Liver (tissue), 9 donors: Measurements from ENCODE around the gene INPP4A. TPM values are rescaled to one million over a fixed set of nuclear protein-coding genes. Genes with fewer than 3 reads are reported as not detected.

Experiments used
- DNase-seq: peaks from one replicate; pipeline ENCODE4 v3.0.0-alpha.2; 2017; ENCODE audit warnings: low spot score
- H3K27ac ChIP-seq, 2 donors: one replicate each; pipeline ENCODE4 v1.7.0; 2013; ENCODE audit warnings: inconsistent platforms in 2 of 2, low read length in 2 of 2, control low read depth in 1 of 2, low read depth in 1 of 2, mild to moderate bottlenecking in 1 of 2
- H3K27me3 ChIP-seq, 4 donors: one replicate each; pipeline versions ENCODE4 v1.6.1 to v1.7.0; 2013; ENCODE audit warnings: low read length in 3 of 4, inconsistent platforms in 1 of 4, mild to moderate bottlenecking in 1 of 4, moderate library complexity in 1 of 4; ENCODE audit not compliant: control insufficient read depth in 4 of 4, insufficient read depth in 4 of 4
- H3K36me3 ChIP-seq, 4 donors: one replicate each; pipeline versions ENCODE4 v1.6.1 to v1.7.0; 2013; ENCODE audit warnings: low read length in 3 of 4, mild to moderate bottlenecking in 3 of 4, low read depth in 1 of 4, moderate library complexity in 1 of 4; ENCODE audit not compliant: control insufficient read depth in 4 of 4, insufficient read depth in 3 of 4
- H3K4me1 ChIP-seq, 4 donors: one replicate each; pipeline versions ENCODE4 v1.6.1 to v1.7.0; 2013; ENCODE audit warnings: low read length in 3 of 4, mild to moderate bottlenecking in 3 of 4, moderate library complexity in 1 of 4; ENCODE audit not compliant: control insufficient read depth in 4 of 4, insufficient read depth in 4 of 4
- H3K4me3 ChIP-seq, 3 donors: one replicate each; pipeline versions ENCODE4 v1.6.1 to v1.7.0; 2013; ENCODE audit warnings: low read length in 3 of 3, control low read depth in 1 of 3, low read depth in 1 of 3, mild to moderate bottlenecking in 1 of 3
- H3K9ac ChIP-seq, 2 donors: one replicate each; pipeline ENCODE4 v1.7.0; 2013; ENCODE audit warnings: low read length in 2 of 2, mild to moderate bottlenecking in 2 of 2, moderate library complexity in 2 of 2, control low read depth in 1 of 2, low read depth in 1 of 2
- H3K9me3 ChIP-seq, 4 donors: one replicate each; pipeline versions ENCODE4 v1.6.1 to v1.7.0; 2013; ENCODE audit warnings: low read length in 3 of 4; ENCODE audit not compliant: control insufficient read depth in 4 of 4
- ATF3 ChIP-seq: IDR thresholded peaks from 2 replicates; pipeline ENCODE4 v1.6.1; 2016; ENCODE audit warnings: antibody characterized with exemption
- EGR1 ChIP-seq, 2 donors: IDR thresholded peaks; 2 replicates each; pipeline ENCODE4 v1.6.1; 2016 to 2018; ENCODE audit warnings: antibody characterized with exemption in 2 of 2, low read depth in 2 of 2
- FOXA1 ChIP-seq: IDR thresholded peaks from 2 replicates; pipeline ENCODE4 v1.6.1; 2016; ENCODE audit warnings: antibody characterized with exemption
- FOXA2 ChIP-seq: IDR thresholded peaks from 2 replicates; pipeline ENCODE4 v1.6.1; 2016; ENCODE audit warnings: antibody characterized with exemption
- HNF4A ChIP-seq, 2 donors: conservative IDR thresholded peaks; 2 replicates each; pipeline ENCODE4 v1.6.1; 2016; ENCODE audit warnings: antibody characterized with exemption in 2 of 2, mild to moderate bottlenecking in 2 of 2
- NR2F2 ChIP-seq: IDR thresholded peaks from 2 replicates; pipeline ENCODE4 v1.6.1; 2016; ENCODE audit warnings: antibody characterized with exemption
- REST ChIP-seq: IDR thresholded peaks from 2 replicates; pipeline ENCODE4 v1.6.1; 2016; ENCODE audit warnings: antibody characterized with exemption, mild to moderate bottlenecking
- SP1 ChIP-seq: IDR thresholded peaks from 2 replicates; pipeline ENCODE4 v1.6.1; 2018; ENCODE audit warnings: antibody characterized with exemption, mild to moderate bottlenecking
- YY1 ChIP-seq: IDR thresholded peaks from 2 replicates; pipeline ENCODE4 v1.6.1; 2016; ENCODE audit warnings: antibody characterized with exemption, mild to moderate bottlenecking
- ZBTB33 ChIP-seq: IDR thresholded peaks from 2 replicates; pipeline ENCODE4 v1.6.1; 2016; ENCODE audit warnings: antibody characterized with exemption
- WGBS: extraction: QIAGEN DNeasy Blood & Tissue Kit; methylation state at CpG from one replicate; pipeline ENCODE4 v1.1.7; 2013; 5-methylcytosine and 5-hydroxymethylcytosine counted together
- polyA plus RNA-seq, 2 donors: library from polyadenylated mRNA; stranded (reverse) in 1 of 2; unstranded in 1 of 2; fragments of 200-250 nt in 1 of 2; fragments of >200 nt in 1 of 2; fragmentation: Nextera tagmentation in 1 of 2; extraction: Ambion mirVana in 1 of 2; gene quantifications; one replicate each; pipeline versions ENCODE4 v1.2.1 to v1.2.3, GENCODE V29; 2013 to 2015
- total RNA-seq, 2 donors: library from RNA; depleted of rRNA; stranded (reverse); fragments of >200 nt; gene quantifications; one replicate each; pipeline ENCODE4 v1.2.3, GENCODE V29; 2014
- TF ChIP-seq, protein P1 (sequence below): fragments of 150-350 bp; IDR thresholded peaks from 2 replicates; pipeline ENCODE4 v1.5.1; 2017; ENCODE audit warnings: improper control_type of control experiment, low read depth, low read length; ENCODE audit not compliant: missing input control
- donor health status: healthy.
- donor health status: healthy.
- donor health status: healthy.
- donor health status: healthy.
- donor health status: healthy.

Gene INPP4A
- total and polyA plus RNA-seq, 4 donors = 2.9 to 14.9 (median 7.2) TPM

DNA sequence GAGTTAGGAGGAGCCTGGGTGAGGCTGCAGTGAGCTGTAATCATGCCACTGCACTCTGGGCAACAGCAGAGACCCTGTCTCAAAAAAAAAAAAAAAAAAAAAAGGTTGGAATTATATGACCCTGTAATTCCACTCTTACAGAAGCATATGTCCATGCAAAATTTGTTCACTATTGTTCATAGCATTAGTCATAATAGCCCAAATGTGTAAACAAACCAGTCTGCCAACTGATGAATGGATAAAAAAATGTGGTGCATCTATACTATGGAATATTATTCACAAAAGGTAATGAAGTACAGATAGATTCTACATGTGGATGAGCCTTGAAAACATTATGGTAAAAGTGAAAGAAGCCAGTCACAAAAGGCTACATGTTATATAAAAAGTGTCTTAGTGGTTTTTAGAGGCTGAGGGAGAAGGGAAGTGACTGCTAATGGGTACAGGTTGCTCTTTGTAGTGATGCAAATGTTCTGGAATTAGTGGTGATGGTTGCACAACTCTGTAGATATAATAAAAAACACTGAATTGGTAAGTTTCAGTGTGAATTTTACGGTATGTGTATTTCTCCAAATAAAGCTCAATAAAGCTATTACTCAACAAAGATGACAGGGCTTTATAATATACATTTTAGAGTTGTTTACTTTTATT, 154.2 kb downstream of the INPP4A start:
- H3K36me3 ChIP-seq = peaks cover 5 to 43% (median 30%) of the 10 kb centered on the region in 4 donors

More for the DNA sequence above, 154.2 kb downstream of the INPP4A start:
- H3K27ac ChIP-seq = no peak overlapping the region
- no peaks in the 10 kb centered on the region for H3K9me3 ChIP-seq
- no peak for DNase-seq
- no peak overlapping the region for H3K9ac ChIP-seq
- WGBS = 92% methylated on average over 1 of the region's 1 CpG
- H3K4me3 ChIP-seq = no peak overlapping the region
- H3K27me3 ChIP-seq = no peaks in the 10 kb centered on the region
- no peak for TF ChIP-seq FOXA1
- TF ChIP-seq ZBTB33 = no peak
- TF ChIP-seq YY1 = no peak
- no peak for TF ChIP-seq ATF3
- no peak for TF ChIP-seq EGR1 (IDR thresholded peaks at IDR 0.05; ENCODE audit: low read depth in 2 of 2)
- TF ChIP-seq SP1 = no peak
- no peak for TF ChIP-seq REST
- no peak for TF ChIP-seq FOXA2
- TF ChIP-seq, protein P1, sequence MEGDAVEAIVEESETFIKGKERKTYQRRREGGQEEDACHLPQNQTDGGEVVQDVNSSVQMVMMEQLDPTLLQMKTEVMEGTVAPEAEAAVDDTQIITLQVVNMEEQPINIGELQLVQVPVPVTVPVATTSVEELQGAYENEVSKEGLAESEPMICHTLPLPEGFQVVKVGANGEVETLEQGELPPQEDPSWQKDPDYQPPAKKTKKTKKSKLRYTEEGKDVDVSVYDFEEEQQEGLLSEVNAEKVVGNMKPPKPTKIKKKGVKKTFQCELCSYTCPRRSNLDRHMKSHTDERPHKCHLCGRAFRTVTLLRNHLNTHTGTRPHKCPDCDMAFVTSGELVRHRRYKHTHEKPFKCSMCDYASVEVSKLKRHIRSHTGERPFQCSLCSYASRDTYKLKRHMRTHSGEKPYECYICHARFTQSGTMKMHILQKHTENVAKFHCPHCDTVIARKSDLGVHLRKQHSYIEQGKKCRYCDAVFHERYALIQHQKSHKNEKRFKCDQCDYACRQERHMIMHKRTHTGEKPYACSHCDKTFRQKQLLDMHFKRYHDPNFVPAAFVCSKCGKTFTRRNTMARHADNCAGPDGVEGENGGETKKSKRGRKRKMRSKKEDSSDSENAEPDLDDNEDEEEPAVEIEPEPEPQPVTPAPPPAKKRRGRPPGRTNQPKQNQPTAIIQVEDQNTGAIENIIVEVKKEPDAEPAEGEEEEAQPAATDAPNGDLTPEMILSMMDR = no peak
- TF ChIP-seq HNF4A (conservative IDR thresholded peaks at IDR 0.05) = no peak
- TF ChIP-seq NR2F2 = no peak
- H3K4me1 ChIP-seq = no peaks in the 10 kb centered on the region
